GM19467 (cell line): Measurements from ENCODE around the gene WIPI1.
A peak's percentile ranks its signal among the peaks of the same experiment; 100 is the strongest.
"Not testable (repeated sequence)": the region's sequence is repeated elsewhere in the genome, so short reads cannot be mapped to it uniquely, and the experiment has no call there.

Source experiments
- ATAC-seq: cut with Tn5 transposase; IDR thresholded peaks from one replicate; pipeline ENCODE4 v1.9.1; 2021; ENCODE audit warnings: mild to moderate bottlenecking, moderate library complexity; ENCODE audit not compliant: unreplicated experiment

The WIPI1 gene

DNA sequence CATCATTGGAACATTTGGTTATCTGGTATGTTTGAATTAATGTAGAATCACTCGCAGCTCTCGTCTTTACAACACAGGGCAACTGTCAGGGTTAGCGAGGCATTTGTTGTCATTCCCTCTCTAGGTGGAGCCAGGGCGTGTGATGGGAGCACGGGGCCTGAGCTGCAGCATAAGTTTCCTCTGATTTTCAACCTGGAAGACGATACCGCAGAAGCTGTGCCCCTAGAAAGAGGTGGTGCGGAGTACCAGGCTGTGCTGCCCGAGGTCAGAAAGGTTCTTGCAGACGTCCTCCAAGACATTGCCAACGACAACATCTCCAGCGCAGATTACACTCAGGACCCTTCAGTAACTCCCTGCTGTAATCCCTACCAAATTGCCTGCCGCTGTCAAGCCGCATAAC is 37.2 kb downstream of the WIPI1 start:
- no peak for ATAC-seq

DNA sequence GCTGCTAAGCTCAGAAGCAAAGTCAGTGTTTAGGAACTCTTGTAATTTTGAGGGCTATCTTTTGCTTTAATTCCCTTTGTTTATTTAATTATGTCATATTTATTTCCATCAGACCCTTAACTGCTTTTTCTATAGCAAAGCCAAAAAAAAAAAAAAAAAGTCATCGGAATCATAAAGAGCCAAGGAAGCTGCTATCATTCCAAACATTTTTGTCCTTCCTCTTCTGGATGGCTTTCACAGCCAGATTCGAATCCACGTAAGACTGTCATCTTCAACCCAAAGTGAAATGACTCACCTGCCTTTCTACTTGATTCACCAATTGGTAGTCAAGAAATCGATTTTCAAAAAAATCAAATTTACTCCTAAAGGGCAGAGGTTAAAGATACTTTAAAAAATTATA is 38.4 kb downstream of the WIPI1 start:
- ATAC-seq = no peak

DNA sequence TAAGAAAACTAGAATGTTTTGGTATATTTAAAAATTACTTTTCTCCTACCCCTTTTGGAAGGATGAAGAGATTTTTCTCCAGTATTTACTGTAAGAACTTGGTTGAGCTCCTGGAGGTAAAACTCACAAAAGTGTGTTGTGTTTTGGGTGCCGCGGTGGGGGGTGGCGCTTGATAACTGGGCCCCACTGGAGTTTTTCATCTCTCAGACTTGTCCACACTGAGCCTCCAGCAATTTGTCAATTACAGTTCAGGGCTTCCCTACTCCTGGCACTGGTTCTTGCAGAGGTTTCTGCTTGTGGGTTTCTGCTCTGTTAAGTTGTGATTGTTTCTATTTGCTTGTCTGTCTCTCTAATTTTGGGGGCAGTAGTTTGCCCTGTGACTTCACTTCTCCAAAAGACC is 40.0 kb downstream of the WIPI1 start:
- no peak for ATAC-seq

DNA sequence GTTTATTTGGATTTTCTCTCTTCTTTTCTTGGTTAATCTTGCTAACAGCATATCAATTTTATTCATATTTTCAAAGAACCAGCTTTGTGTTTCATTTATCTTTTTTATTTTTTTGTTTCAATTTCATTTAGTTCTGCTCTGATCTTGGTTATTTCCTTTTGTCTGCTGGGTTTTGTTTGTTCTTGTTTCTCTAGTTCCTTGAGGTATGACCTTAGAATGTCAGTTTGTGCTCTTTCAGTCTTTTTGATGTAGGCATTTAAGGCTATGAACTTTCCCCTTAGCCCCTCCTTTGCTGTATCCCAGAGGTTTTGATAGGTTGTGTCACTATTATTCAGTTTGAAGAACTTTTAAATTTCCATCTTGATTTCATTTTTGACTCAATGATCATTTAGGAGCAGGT is 42.4 kb downstream of the WIPI1 start:
- not testable (repeated sequence) for ATAC-seq

DNA sequence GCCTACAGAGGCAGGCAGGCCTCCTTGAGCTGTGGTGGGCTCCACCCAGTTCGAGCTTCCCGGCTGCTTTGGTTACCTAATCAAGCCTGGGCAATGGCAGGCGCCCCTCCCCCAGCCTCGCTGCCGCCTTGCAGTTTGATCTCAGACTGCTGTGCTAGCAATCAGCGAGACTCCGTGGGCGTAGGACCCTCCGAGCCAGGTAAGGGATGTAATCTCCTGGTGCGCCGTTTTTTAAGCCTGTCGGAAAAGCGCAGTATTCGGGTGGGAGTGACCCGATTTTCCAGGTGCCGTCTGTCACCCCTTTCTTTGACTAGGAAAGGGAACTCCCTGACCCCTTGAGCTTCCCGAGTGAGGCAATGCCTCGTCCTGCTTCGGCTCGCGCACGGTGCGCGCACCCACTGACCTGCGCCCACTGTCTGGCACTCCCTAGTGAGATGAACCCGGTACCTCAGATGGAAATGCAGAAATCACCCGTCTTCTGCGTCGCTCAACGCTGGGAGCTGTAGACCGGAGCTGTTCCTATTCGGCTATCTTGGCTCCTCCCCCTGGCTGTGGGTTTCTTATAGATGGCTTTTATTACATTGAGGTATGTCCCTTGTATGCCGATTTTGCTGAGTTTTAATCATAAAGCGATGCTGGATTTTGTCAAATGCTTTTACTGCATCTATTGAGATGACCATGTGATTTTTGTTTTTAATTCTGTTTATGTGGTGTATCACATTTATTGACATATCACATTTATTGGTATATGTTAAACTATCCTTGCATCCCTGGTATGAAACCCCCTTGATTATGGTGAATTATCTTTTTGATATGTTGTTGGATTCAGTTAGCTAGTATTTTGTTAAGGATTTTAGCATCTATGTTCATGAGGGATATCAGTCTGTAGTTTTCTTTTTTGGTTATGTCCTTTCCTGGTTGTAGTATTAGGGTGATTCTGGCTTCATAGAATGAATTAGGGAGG is 43.4 kb downstream of the WIPI1 start:
- ATAC-seq = not testable (repeated sequence)

DNA sequence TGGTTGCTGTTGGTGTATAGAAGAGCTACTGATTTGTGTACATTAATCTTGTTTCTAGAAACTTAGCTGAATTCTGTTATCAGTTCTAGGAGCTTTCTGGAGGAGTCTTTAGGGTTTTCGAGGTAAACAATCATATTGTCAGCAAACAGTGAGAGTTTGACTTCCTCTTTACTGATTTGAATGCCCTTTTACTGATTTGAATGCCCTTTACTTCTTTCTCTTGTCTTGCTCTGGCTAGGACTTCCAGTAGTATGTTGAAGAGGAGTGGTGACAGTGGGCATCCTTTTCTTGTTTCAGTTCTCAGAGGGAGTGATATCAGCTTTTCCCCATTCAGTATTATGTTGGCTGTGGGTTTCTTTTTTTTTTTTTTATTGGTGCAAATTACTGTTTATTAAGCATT is 49.6 kb downstream of the WIPI1 start:
- ATAC-seq = not testable (repeated sequence)

DNA sequence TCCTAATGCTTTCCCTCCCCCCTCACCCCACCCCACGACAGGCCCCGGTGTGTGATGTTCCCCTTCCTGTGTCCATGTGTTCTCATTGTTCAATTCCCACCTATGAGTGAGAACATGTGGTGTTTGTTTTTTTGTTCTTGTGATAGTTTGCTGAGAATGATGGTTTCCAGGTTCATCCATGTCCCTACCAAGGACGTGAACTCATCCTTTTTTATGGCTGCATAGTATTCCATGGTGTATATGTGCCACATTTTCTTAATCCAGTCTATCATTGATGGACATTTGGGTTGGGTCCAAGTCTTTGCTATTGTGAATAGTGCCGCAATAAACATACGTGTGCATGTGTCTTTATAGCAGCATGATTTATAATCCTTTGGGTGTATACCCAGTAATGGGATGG is 53.5 kb downstream of the WIPI1 start:
- not testable (repeated sequence) for ATAC-seq

DNA sequence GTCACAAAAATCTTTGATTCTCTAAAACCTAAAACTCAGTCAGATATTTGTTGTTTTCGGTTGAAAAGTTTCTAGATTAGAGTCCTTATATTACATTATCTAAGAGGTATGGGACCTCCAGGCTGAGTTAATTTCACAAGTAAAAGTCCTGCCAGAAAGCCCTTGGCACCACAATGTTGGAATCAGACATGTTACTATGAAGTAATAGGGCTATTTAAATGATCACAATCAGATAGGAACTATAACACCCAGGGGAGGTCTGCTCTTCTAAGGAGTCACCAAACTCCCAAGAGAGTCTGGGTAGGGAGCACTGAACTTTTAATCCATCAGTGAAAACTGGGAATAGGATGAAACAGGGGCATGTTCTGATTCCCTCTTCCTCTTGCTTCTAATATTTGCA is 54.2 kb downstream of the WIPI1 start:
- no peak for ATAC-seq

DNA sequence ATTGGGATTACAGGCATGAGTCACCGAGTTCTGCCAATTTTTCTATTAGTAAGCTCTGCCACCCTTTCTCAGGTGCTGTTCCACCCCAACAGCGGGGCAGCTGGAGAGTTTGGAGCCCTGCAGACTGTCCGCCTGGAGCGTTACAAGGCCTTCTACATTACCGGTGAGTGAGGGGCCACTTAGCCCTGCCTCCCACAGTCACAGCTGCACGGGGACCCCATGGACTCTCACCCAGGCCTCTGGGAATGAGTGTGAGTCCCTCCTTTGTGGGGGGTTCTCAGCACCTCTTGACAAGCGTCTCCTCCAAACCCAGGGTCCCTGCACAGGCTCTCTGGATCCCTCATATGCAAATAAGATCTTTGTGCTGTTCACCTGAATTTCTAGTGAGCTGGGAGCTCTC is 56.0 kb downstream of the WIPI1 start:
- ATAC-seq = no peak

DNA sequence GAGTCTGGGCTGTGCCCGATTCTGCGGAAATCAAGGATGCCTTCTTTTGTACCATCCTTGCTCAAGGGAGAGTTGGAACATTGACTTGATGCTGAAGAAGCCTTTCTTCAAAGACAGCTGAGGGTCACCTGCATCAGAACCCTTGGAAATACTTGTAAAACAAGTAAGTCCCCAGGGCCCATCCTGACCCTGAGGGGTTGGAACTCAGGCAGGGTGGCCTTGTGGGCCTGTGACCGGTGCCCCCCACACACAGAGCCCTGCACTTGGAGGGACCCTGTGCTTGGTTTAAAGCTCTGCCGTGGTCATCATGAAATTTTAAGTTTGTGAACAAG is 56.9 kb downstream of the WIPI1 start:
- no peak for ATAC-seq

DNA sequence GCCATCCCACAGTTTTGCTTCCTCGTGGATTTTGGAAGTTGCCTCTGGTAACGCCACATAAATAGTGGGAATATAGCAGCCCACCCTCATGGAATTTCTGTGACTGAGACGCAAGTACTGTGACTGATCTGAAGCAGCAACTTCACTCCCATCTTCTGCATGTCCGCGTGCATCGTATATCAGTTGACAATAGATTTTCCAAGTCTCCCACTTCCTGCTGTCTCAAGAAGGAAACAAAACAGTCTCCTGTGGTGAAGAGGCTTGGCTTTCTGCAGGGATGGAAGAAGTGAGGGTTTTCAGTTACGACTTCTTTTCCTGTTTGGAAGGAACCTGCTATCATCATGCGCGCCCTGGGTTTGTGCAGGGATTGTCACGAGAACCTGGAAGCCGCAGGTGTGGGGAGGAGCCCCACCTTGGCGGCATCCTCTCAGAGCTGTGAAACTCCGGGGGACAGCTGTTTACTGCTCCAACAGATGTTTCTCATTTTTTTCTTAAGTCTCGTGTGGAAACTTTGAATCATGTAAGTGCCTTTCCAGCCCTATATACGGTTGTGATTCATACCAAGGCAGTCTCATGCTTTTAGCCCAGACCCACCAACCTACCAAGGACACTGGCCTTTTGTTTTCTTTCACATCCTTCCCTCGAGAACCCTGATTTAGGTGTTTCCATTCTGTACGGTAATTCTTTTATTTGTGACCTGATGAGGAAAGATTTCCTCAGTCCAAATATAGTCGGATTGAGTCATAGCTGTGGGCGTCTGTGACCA is 57.5 kb downstream of the WIPI1 start:
- ATAC-seq = no peak

DNA sequence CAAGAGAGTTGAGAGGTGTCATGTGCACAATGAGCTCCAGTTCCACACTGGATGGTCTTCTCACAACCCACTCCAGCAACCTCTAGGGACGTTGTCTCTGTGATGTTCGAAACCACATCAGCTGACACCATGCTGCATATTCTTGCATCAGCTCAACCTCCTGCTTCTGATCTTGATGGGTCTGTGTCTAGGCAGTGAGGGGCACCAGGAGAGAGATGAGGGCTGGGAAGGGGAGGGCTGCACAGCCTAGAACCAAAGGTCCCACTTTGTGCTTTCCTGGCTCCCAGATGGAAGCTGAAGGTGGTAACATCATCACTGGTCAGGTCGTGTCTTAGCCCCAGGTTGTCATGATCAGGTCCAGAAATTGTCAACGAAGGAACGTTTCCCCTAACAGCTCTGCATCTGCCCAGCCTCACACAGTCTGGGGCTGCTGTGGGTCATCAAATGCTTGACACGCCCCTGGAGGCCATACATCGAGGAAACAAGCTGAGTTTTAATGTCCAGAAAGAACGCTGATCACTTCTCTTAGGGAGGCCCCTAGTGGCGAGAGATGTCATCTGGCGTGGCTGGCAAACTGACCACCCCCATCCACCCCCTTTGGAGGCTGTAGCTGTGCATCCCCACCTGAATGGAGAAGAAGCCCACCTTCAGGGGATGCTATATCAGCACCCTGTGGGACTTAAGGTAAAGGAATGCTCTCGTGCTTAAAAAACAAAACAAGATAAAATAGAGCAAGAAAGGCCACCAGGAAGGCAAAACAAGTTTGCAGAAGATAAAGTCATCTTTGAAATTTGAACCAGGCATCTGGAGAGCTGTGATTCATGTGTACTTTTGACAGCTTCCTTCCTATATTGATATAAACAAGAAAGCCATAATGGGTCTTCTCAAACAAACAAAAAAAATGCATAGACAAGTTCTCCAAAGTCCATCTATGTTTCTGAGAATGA is 58.3 kb downstream of the WIPI1 start:
- ATAC-seq = peak; percentile 70

DNA sequence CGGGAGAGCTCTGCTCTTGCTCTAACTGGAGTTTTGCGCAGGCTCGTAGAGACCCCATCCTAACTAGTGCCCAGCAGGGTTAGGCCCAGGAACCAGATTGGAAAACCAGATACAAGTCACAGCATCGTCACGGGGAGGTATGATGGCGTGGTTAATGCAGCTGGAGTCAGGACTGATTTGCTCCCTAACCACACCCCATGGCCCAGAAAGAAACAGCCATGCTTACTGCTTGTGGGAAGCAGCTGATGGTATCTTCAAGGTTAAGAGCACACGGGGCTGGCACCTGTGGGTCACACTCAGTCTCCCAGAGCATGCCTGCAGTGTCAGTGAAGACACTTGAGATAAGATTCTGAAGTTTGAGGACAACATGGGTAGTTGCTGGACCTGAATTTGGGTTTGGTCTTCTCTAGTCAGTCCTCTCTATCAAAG is 60.2 kb downstream of the WIPI1 start:
- no peak for ATAC-seq

DNA sequence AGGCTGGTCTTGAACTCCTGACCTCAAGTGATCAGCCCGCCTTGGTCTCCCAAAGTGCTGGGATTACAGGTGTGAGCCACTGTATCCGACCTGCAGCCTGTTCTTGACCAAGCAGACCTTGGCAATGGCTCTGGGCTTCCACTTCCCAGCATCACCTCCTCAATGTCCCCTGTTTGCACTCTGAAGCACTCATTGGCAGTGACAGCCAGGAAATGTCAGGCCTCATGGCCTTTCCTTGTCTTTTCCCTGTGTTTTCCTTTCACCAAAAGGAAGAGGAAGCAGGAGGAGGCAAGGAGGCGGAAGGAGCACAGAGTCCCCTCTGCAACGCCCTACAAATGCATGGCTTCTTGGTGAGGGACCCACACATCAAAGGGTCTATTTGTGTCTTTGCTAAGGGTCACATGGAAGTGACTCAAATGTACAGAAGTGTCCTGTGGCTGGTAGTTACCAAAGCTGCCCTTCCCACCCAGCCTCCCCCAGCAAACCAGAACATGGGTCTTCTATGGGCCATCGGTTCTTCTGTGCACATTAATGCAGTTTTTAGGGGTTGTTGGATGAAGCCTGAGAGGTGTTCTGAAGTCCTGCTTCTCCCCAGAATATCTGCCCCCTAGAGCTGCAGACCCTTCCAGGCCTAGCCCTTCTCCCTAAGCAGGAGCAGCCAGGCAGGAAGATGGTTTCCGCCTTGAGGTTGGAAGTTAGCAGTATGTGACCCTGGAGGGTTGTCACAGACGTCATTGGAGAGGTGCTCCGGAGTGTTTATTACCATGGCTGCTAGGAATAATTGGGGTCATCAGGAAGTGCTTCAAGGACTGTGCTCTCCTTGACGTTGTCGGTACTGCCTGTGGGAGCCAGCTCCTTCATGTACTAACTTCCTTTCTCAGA is 60.8 kb downstream of the WIPI1 start:
- ATAC-seq = no peak

DNA sequence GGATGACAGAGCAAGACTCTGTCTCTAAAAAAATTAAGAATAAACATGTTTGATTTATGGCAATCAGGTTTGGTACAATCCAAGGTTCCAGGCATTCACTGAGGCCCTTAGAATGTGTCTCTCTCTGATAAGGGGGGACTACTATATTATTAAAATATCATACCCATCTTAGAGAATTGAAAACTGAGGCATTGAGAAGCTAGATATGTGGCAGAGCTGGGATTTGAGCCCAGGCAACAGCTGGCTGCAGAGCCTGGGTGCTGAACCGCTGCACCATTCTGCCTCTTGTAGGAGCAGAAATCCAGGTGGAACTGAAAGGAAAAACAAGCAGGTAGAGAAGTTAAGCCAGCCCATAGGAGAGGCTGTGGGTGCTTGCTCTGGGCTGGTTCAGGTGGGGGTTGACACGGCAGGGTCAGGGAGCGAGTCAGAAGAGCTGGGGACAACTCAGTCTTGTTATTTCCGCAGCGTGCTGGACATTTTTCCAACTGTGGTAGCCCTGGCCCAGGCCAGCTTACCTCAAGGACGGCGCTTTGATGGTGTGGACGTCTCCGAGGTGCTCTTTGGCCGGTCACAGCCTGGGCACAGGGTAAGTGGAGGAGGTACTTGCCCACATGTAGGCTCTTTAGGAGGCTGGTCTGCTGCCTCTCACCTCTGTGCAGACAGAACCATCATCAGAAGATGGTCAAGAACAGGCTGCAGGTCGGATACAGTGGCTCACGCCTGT is 62.5 kb downstream of the WIPI1 start:
- ATAC-seq = no peak

DNA sequence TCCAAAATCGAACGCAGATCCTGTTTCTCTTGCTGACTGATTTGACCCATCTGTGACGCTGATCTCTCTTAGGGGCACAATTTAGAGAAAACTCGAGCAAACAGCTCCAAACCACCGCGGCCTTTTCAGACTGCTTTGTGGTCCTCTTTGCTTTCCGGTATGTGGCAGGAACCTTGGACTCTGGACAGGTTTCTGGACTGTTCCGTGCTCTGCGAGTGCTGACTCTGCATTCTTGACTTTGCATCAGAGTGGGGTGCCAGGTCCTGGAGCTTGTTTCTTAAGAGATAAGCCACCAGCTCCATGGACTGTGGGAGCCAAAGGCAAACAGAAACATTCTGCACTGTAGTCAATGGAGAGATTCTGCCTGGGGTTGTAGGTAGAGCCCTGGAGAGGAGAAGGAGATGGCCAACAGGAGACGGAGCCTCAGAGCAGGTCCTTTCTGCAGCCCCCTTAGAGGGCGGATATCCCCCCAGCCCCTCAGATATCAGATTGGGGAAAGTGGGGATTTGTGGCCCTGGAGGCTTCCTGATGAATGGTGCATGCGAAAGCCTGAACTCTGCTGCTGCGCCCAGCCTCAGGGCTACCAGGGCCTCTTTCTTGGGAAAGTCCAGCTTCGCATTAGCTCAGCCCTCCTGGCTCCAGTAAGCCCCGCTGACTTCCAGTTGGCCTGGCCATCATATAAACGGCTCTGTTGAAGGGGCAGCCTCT is 65.6 kb downstream of the WIPI1 start:
- ATAC-seq = no peak

DNA sequence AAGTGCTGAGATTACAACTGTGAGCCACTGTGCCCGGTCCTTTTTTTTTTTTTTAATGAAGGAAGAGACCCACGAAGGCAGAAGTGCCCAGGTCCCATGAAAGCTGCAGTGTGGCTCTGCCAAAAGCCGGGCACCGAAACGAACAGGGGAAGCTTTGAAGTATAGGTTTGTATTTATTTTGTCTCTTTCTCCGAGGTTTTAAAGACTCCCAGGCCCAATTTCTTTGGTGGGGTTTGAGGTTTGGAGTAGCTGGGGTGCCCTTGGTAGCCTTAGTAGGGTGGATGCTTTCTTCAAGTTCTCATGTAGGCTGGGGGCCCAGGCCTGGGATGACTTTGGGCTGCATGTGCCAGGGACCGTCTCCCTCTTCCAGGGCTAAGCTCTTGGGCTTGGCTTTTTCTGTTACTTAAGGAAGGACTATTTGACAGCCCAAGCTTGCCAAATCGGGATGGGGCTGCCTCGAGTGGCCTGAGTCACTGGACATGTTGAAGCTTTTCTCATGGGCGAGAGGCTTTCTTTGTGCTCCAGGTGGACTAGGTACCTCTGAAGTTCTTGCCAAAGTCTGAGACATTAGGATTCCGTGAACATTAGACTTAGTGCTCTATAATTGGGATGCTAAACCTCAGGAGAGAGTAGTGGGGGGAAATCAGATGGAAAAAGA is 66.3 kb downstream of the WIPI1 start:
- ATAC-seq = no peak

DNA sequence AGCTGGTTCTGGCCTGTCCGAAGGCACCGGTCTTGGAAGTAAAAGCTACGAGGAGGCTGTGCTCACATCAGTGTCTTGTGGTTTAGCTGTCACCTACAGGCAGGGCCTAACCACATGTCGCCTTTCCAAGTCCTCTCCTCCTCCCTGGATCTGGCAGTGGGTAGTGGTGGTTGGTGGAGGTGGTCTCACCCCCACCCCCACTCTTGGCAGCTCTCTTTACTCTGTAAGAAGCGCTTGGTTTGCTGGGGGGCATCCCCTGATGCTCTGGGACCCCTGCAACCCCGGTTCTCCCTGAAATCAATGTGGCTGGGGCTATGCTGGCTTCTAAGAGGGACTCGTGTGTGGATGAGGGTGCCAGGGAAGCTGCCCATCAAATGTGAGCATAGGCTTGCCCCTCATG is 68.3 kb downstream of the WIPI1 start:
- ATAC-seq = no peak
